ENCODE measurements around the gene FCRL3. TPM values are rescaled to one million over a fixed set of nuclear protein-coding genes. Genes with fewer than 3 reads are reported as not detected.

The FCRL3 gene
- total RNA-seq, 1 donor from 2014 or later = not detected

GRCh38 chr1:157715736-157716135 is 15.2 kb upstream of the FCRL3 start:
- Histone ChIP-seq H3K9me3 (no peaks in the 10 kb centered on the region), H3K4me1 (no peaks in the 10 kb centered on the region), H3K27me3 (no peaks in the 10 kb centered on the region), H3K27ac (no peak overlapping the region), H3K4me3 (no peak overlapping the region), H3K36me3 (no peaks in the 10 kb centered on the region)
- TF ChIP-seq POLR2AphosphoS5 (IDR thresholded peaks at IDR 0.05; ENCODE audit: insufficient read depth in 1 of 2, low read depth in 1 of 2) = no peak
- TF ChIP-seq POLR2A (IDR thresholded peaks at IDR 0.05) = no peak
- no peak for TF ChIP-seq CTCF (IDR thresholded peaks at IDR 0.05)
- no peak for DNase-seq (ENCODE audit: extremely low spot score in 2 of 2)
- intact Hi-C loops (cut with DNase I) = no loop called here

GRCh38 chr1:157711802-157712201 is 11.2 kb upstream of the FCRL3 start:
- no peaks in the 10 kb centered on the region for H3K9me3 ChIP-seq
- intact Hi-C loops (cut with DNase I) = no loop called here
- no peak overlapping the region for H3K27ac ChIP-seq
- no peaks in the 10 kb centered on the region for H3K36me3 ChIP-seq
- TF ChIP-seq POLR2A (IDR thresholded peaks at IDR 0.05) = no peak
- TF ChIP-seq POLR2AphosphoS5 (IDR thresholded peaks at IDR 0.05; ENCODE audit: insufficient read depth in 1 of 2, low read depth in 1 of 2) = no peak
- TF ChIP-seq CTCF (IDR thresholded peaks at IDR 0.05) = no peak
- H3K4me3 ChIP-seq = no peak overlapping the region
- H3K4me1 ChIP-seq = no peaks in the 10 kb centered on the region
- no peaks in the 10 kb centered on the region for H3K27me3 ChIP-seq
- no peak for DNase-seq (ENCODE audit: extremely low spot score in 2 of 2)

- TF ChIP-seq POLR2A (IDR thresholded peaks at IDR 0.05) = no peak
- TF ChIP-seq CTCF (IDR thresholded peaks at IDR 0.05) = no peak
- TF ChIP-seq POLR2AphosphoS5 (IDR thresholded peaks at IDR 0.05; ENCODE audit: insufficient read depth in 1 of 2, low read depth in 1 of 2) = no peak
- Histone ChIP-seq H3K4me1 (no peaks in the 10 kb centered on the region), H3K9me3 (no peaks in the 10 kb centered on the region), H3K36me3 (no peaks in the 10 kb centered on the region), H3K27me3 (no peaks in the 10 kb centered on the region), H3K27ac (no peak overlapping the region), H3K4me3 (no peak overlapping the region)
- intact Hi-C loops (cut with DNase I) = no loop called here
- no peak for DNase-seq (ENCODE audit: extremely low spot score in 2 of 2)
These were observed 4.3 kb upstream of the FCRL3 start for GRCh38 chr1:157704878-157705277.

GRCh38 chr1:157703981-157704380 is 3.4 kb upstream of the FCRL3 start:
- Histone ChIP-seq H3K4me3 (no peak overlapping the region), H3K27me3 (no peaks in the 10 kb centered on the region), H3K36me3 (no peaks in the 10 kb centered on the region), H3K27ac (no peak overlapping the region), H3K9me3 (no peaks in the 10 kb centered on the region), H3K4me1 (no peaks in the 10 kb centered on the region)
- DNase-seq (ENCODE audit: extremely low spot score in 2 of 2) = no peak
- TF ChIP-seq CTCF (IDR thresholded peaks at IDR 0.05) (no peak), POLR2A (IDR thresholded peaks at IDR 0.05) (no peak), POLR2AphosphoS5 (IDR thresholded peaks at IDR 0.05; ENCODE audit: insufficient read depth in 1 of 2, low read depth in 1 of 2) (no peak)
- intact Hi-C loops (cut with DNase I) = no loop called here

- no peak for TF ChIP-seq POLR2AphosphoS5 (IDR thresholded peaks at IDR 0.05; ENCODE audit: insufficient read depth in 1 of 2, low read depth in 1 of 2)
- no peak for TF ChIP-seq POLR2A (IDR thresholded peaks at IDR 0.05)
- no peak for TF ChIP-seq CTCF (IDR thresholded peaks at IDR 0.05)
- no peaks in the 10 kb centered on the region for H3K4me1 ChIP-seq
- H3K9me3 ChIP-seq = no peaks in the 10 kb centered on the region
- no peak overlapping the region for H3K27ac ChIP-seq
- no peaks in the 10 kb centered on the region for H3K36me3 ChIP-seq
- no peaks in the 10 kb centered on the region for H3K27me3 ChIP-seq
- intact Hi-C loops (cut with DNase I) = no loop called here
- H3K4me3 ChIP-seq = no peak overlapping the region
- DNase-seq (ENCODE audit: extremely low spot score in 2 of 2) = no peak
These were observed 1.8 kb upstream of the FCRL3 start for GRCh38 chr1:157702308-157702825.
